ENCODE data around the gene TXN2.
"Not testable (repeated sequence)": the region's sequence is repeated elsewhere in the genome, so short reads cannot be mapped to it uniquely, and the experiment has no call there.

The TXN2 gene
- 10.8 to 44.9 (median 21.5) reads per million in 9 experiments for total RNA-seq

GRCh38 chr22:36481393-36482168 lies at the start of gene TXN2:
TXN2 (minus strand) TSS chr22:36481640; CDS start chr22:36480837, 803 bp downstream.
- H3K27me3 Mint-ChIP-seq, result no peaks in the 10 kb centered on the region
- H3K4me1 Mint-ChIP-seq (ENCODE audit: low read depth in 2 of 2), result peaks cover 13 to 16% of the 10 kb centered on the region in 2 donors
- peak; percentile 96 to 98 (median 97) for DNase-seq
- H3K9me3 Mint-ChIP-seq, result no peaks in the 10 kb centered on the region
- H3K4me3 Mint-ChIP-seq, result peak within 1 kb of the TSS; percentile 89 to 96
- peak within 1 kb of the TSS; percentile 96 to 99 for H3K27ac Mint-ChIP-seq
- H3K36me3 Mint-ChIP-seq (ENCODE audit: insufficient read depth), result peaks cover 40% of the 10 kb centered on the region
- peak; percentile 89 for ATAC-seq (replicated peaks)

GRCh38 chr22:36528795-36529751 lies 47.6 kb upstream of the TXN2 start, which contains the start of gene EIF3D:
EIF3D (minus strand) TSS chr22:36529166; CDS start chr22:36526121, 3,045 bp downstream.
- Mint-ChIP-seq H3K4me1 (ENCODE audit: low read depth in 2 of 2) (peaks cover 11 to 22% of the 10 kb centered on the region in 2 donors), H3K9me3 (no peaks in the 10 kb centered on the region), H3K4me3 (peak within 1 kb of the TSS; percentile 89 to 91), H3K36me3 (ENCODE audit: insufficient read depth) (peaks cover 49% of the 10 kb centered on the region), H3K27ac (peak within 1 kb of the TSS; percentile 95 to 97), H3K27me3 (peaks cover 0 to 9% of the 10 kb centered on the region in 2 donors)
- peak; percentile 90 for ATAC-seq (replicated peaks)
- peak; percentile 97 to 99 (median 98) for DNase-seq

GRCh38 chr22:36528341-36528740 lies 46.9 kb upstream of the TXN2 start:
- H3K4me1 Mint-ChIP-seq (ENCODE audit: low read depth in 2 of 2), result peaks cover 11 to 22% of the 10 kb centered on the region in 2 donors
- no peaks in the 10 kb centered on the region for H3K9me3 Mint-ChIP-seq
- H3K36me3 Mint-ChIP-seq (ENCODE audit: insufficient read depth), result peaks cover 56% of the 10 kb centered on the region

GRCh38 chr22:36522662-36523061 lies 41.2 kb upstream of the TXN2 start:
- ATAC-seq (replicated peaks) (no peak), DNase-seq (no peak)
- no peak overlapping the region for H3K27ac Mint-ChIP-seq
- peaks cover 10 to 16% of the 10 kb centered on the region in 2 donors for H3K4me1 Mint-ChIP-seq (ENCODE audit: low read depth in 2 of 2)
- no peaks in the 10 kb centered on the region for H3K9me3 Mint-ChIP-seq
- H3K27me3 Mint-ChIP-seq, result no peaks in the 10 kb centered on the region
- peaks cover 95% of the 10 kb centered on the region for H3K36me3 Mint-ChIP-seq (ENCODE audit: insufficient read depth)
- no peak overlapping the region for H3K4me3 Mint-ChIP-seq

More at GRCh38 chr22:36528341-36528740, 46.9 kb upstream of the TXN2 start:
- DNase-seq (no peak), ATAC-seq (replicated peaks) (no peak)
- Mint-ChIP-seq H3K4me3 (peak overlapping the region; percentile 89 to 91), H3K27ac (peak overlapping the region; percentile 95 to 97), H3K27me3 (peaks cover 0 to 5% of the 10 kb centered on the region in 2 donors)

GRCh38 chr22:36520423-36520822 lies 39.0 kb upstream of the TXN2 start:
- DNase-seq, result no peak
- H3K27ac Mint-ChIP-seq, result no peak overlapping the region
- H3K9me3 Mint-ChIP-seq, result no peaks in the 10 kb centered on the region
- H3K27me3 Mint-ChIP-seq, result no peaks in the 10 kb centered on the region
- peaks cover 0 to 1% of the 10 kb centered on the region in 2 donors for H3K4me1 Mint-ChIP-seq (ENCODE audit: low read depth in 2 of 2)
- H3K4me3 Mint-ChIP-seq, result no peak overlapping the region
- H3K36me3 Mint-ChIP-seq (ENCODE audit: insufficient read depth), result peaks cover 97% of the 10 kb centered on the region
- no peak for ATAC-seq (replicated peaks)

- not testable (repeated sequence) for DNase-seq; H3K4me1 Mint-ChIP-seq (ENCODE audit: low read depth in 2 of 2); H3K27ac Mint-ChIP-seq
These were observed 38.5 kb upstream of the TXN2 start for GRCh38 chr22:36519906-36520305.

GRCh38 chr22:36514766-36515165 lies 33.3 kb upstream of the TXN2 start:
- Mint-ChIP-seq H3K4me1 (ENCODE audit: low read depth in 2 of 2) (peaks cover 0 to 11% of the 10 kb centered on the region in 2 donors), H3K27me3 (no peaks in the 10 kb centered on the region)
- DNase-seq, result no peak

More at GRCh38 chr22:36519906-36520305, 38.5 kb upstream of the TXN2 start:
- peaks cover 99% of the 10 kb centered on the region for H3K36me3 Mint-ChIP-seq (ENCODE audit: insufficient read depth)
- H3K4me3 Mint-ChIP-seq, result peak overlapping the region in 1 of 2 donors; percentile 12
- not testable (repeated sequence) for H3K9me3 Mint-ChIP-seq; ATAC-seq (replicated peaks); H3K27me3 Mint-ChIP-seq

GRCh38 chr22:36512991-36513390 lies 31.6 kb upstream of the TXN2 start:
- H3K27me3 Mint-ChIP-seq, result no peaks in the 10 kb centered on the region
- no peak for DNase-seq
- no peaks in the 10 kb centered on the region for H3K9me3 Mint-ChIP-seq
- H3K4me3 Mint-ChIP-seq, result no peak overlapping the region
- no peak overlapping the region for H3K27ac Mint-ChIP-seq
- H3K4me1 Mint-ChIP-seq (ENCODE audit: low read depth in 2 of 2), result peaks cover 0 to 11% of the 10 kb centered on the region in 2 donors
- H3K36me3 Mint-ChIP-seq (ENCODE audit: insufficient read depth), result peaks cover 85% of the 10 kb centered on the region
- no peak for ATAC-seq (replicated peaks)

More at GRCh38 chr22:36514766-36515165, 33.3 kb upstream of the TXN2 start:
- no peak overlapping the region for H3K27ac Mint-ChIP-seq
- H3K36me3 Mint-ChIP-seq (ENCODE audit: insufficient read depth), result peaks cover 96% of the 10 kb centered on the region
- no peak overlapping the region for H3K4me3 Mint-ChIP-seq
- no peaks in the 10 kb centered on the region for H3K9me3 Mint-ChIP-seq
- ATAC-seq (replicated peaks), result no peak

- H3K9me3 Mint-ChIP-seq, result no peaks in the 10 kb centered on the region
- no peak overlapping the region for H3K4me3 Mint-ChIP-seq
- no peaks in the 10 kb centered on the region for H3K27me3 Mint-ChIP-seq
- no peak for DNase-seq
- no peak overlapping the region for H3K27ac Mint-ChIP-seq
- H3K4me1 Mint-ChIP-seq (ENCODE audit: low read depth in 2 of 2), result peaks cover 0 to 14% of the 10 kb centered on the region in 2 donors
- no peak for ATAC-seq (replicated peaks)
- peaks cover 79% of the 10 kb centered on the region for H3K36me3 Mint-ChIP-seq (ENCODE audit: insufficient read depth)
These were observed 30.9 kb upstream of the TXN2 start for GRCh38 chr22:36512333-36512732.

- Mint-ChIP-seq H3K27me3 (no peaks in the 10 kb centered on the region), H3K36me3 (ENCODE audit: insufficient read depth) (peaks cover 68% of the 10 kb centered on the region), H3K4me3 (no peak overlapping the region), H3K27ac (peak overlapping the region in 1 of 2 donors; percentile 86), H3K9me3 (no peaks in the 10 kb centered on the region), H3K4me1 (ENCODE audit: low read depth in 2 of 2) (peaks cover 0 to 15% of the 10 kb centered on the region in 2 donors)
- ATAC-seq (replicated peaks) (no peak), DNase-seq (peak in 2 of 3 experiments; percentile 10 to 30)
These were observed 29.8 kb upstream of the TXN2 start for GRCh38 chr22:36510966-36511881.

GRCh38 chr22:36510384-36510783 lies 28.9 kb upstream of the TXN2 start:
- peak overlapping the region in 1 of 2 donors; percentile 62 for H3K27ac Mint-ChIP-seq
- H3K4me3 Mint-ChIP-seq, result no peak overlapping the region
- peaks cover 59% of the 10 kb centered on the region for H3K36me3 Mint-ChIP-seq (ENCODE audit: insufficient read depth)

GRCh38 chr22:36507518-36508010 lies 26.1 kb upstream of the TXN2 start:
- H3K4me3 Mint-ChIP-seq, result no peak overlapping the region
- DNase-seq, result no peak
- peaks cover 0 to 13% of the 10 kb centered on the region in 2 donors for H3K4me1 Mint-ChIP-seq (ENCODE audit: low read depth in 2 of 2)
- H3K27me3 Mint-ChIP-seq, result no peaks in the 10 kb centered on the region
- peak overlapping the region in 1 of 2 donors; percentile 69 for H3K27ac Mint-ChIP-seq
- no peak for ATAC-seq (replicated peaks)
- peaks cover 31% of the 10 kb centered on the region for H3K36me3 Mint-ChIP-seq (ENCODE audit: insufficient read depth)
- no peaks in the 10 kb centered on the region for H3K9me3 Mint-ChIP-seq

More at GRCh38 chr22:36510384-36510783, 28.9 kb upstream of the TXN2 start:
- ATAC-seq (replicated peaks) (no peak), DNase-seq (no peak)
- H3K9me3 Mint-ChIP-seq, result no peaks in the 10 kb centered on the region
- H3K4me1 Mint-ChIP-seq (ENCODE audit: low read depth in 2 of 2), result peaks cover 0 to 15% of the 10 kb centered on the region in 2 donors
- no peaks in the 10 kb centered on the region for H3K27me3 Mint-ChIP-seq
